GM19455 (cell line): ENCODE data around the gene PHLDA2.
"Not testable (repeated sequence)": the region's sequence is repeated elsewhere in the genome, so short reads cannot be mapped to it uniquely, and the experiment has no call there.

Source experiments
- ATAC-seq: cut with Tn5 transposase; IDR thresholded peaks from one replicate; pipeline ENCODE4 v1.9.1; 2021; ENCODE audit not compliant: unreplicated experiment

The PHLDA2 gene

DNA sequence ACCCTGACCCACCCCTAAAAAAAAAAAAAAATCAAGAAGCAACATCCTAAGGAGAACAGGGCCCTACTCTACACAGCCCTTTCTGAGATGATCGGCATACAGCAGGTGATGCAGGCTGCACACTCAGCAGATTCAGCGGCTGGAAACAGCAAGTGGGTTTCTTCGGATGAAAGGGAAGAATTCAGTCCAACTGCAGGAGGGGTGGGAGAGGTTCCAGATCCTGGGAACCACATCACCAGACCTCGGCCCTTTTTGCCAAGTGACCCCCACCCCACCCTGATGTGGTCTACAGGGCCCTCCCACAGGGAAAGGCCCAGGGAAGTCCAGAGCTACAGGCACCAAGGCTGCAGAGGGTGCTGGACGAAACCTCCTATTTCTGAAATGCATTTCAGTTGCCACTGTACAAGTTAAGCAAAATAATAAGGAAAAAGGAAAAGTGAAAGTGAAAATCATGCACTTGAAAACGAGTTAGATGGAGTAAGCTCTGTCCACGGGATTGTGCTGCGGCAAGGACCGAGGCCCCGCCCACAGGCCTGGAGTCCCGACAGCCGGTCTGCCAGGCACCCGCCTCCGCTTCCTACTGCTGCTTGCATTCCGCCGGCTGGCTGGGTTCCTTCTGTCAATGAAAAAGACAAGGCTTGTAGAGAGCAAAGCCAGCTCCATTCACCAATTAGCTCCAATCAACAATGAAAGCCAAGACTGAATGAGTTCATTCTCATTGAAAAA, 16.0 kb upstream of the PHLDA2 start:
- no peak for ATAC-seq

- ATAC-seq: no peak
These were observed 15.3 kb upstream of the PHLDA2 start for GRCh38 chr11:2944530-2944929.

DNA sequence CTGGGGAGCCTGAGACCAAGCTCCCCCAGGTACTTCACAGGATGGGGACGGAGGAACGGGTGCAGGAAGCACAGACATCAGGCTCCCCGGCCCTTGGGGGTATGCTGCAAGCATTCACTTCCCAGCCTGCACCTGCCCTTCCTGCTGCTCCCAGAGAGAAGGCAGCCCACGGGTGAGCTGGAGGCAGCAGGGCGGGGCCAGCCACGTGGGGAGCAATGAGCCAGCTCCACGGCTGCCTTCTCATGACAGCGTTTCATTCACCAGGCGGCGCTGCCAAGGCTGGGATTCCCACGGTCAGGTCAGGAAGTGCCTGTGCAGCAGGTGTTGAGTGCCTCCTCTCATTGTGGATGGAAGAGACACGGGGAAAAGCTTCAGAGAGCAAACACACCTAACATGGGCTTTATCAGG, 14.5 kb upstream of the PHLDA2 start:
- no peak for ATAC-seq

- ATAC-seq: no peak
These were observed 13.9 kb upstream of the PHLDA2 start for GRCh38 chr11:2942872-2943710.

- ATAC-seq: no peak
These were observed 13.2 kb upstream of the PHLDA2 start for GRCh38 chr11:2942447-2942846.

GRCh38 chr11:2940921-2941821, 12.0 kb upstream of the PHLDA2 start:
- ATAC-seq: no peak

GRCh38 chr11:2940147-2940920, 11.1 kb upstream of the PHLDA2 start:
- ATAC-seq: no peak

DNA sequence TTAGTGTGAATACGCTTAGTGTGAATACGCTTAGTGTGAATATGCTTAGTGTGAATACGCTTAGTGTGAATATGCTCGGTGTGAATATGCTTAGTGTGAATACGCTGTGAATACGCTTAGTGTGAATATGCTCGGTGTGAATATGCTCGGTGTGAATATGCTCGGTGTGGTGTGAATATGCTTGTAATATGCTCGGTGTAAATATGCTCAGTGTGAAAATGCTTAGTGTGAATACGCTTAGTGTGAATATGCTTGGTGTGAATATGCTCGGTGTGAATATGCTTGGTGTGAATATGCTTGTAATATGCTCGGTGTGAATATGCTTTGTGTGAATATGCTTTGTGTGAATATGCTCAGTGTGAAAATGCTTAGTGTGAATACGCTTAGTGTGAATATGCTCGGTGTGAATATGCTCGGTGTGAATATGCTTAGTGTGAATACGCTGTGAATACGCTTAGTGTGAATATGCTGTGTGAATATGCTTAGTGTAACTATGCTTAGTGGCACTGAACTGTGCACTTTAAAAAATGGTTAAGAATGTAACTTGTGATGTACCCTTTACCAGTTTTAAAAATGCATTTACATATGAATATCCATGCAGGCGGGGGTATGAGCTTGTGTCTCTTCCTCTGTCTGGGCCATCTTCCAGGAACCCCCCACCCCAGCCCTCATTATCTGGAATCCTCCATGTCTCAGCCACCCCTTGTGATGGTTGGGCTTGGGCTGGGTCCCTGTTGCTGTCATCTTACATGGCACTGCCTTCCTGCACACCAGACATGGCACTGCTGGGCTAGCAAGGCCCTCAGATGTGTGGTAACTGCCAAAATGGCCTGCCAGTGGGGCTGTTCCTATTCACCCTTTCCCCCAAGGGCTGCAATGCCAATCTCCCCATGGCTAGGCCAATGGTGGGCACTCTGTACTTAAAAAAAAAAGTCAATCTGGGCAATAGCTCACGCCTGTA, 9.5 kb upstream of the PHLDA2 start:
- ATAC-seq: not testable (repeated sequence)

DNA sequence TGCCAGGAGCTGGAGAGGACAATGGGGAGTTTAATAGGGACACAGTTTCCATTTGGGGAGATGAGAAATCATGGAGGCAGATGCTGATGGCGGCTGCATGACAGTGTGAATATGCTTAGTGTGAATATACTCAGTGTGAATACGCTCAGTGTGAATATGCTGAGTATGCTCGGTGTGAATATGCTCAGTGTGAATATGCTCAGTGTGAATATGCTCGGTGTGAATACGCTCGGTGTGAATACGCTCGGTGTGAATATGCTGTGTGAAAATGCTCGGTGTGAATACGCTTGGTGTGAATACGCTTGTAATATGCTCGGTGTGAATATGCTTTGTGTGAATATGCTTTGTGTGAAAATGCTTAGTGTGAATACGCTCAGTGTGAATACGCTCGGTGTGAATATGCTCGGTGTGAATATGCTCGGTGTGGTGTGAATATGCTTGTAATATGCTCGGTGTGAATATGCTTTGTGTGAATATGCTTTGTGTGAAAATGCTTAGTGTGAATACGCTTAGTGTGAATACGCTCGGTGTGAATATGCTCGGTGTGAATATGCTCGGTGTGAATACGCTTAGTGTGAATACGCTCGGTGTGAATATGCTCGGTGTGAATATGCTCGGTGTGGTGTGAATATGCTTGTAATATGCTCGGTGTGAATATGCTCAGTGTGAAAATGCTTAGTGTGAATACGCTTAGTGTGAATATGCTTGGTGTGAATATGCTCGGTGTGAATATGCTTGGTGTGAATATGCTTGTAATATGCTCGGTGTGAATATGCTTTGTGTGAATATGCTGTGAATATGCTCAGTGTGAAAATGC, 8.6 kb upstream of the PHLDA2 start:
- ATAC-seq: not testable (repeated sequence)

- no peak for ATAC-seq
These were observed 5.5 kb upstream of the PHLDA2 start for GRCh38 chr11:2934611-2935239.

DNA sequence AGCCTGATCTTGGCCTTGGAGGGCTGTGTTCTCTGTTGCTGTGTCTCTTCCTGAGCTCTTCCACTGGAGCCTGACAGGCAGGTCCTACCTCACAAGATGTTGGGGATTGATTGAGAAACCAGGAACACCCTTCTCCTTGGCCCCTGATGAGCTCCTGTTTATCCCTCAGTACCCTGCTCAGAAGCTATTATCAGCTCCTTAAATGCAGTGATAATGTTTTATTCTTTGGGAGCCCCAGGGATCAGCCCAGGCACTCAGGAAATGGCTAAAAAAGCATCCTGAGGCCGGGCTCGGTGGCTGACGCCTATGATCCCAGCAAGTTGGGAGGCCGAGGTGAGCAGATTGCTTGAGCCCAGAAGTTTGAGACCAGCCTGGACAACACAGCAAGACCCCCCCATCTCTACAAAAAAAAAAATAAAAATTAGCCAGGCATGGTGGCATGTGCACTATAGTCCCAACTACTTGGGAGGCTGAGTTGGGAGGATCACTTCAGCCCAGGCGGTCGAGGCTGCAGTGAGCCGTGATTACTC, 4.9 kb upstream of the PHLDA2 start:
- no peak for ATAC-seq

GRCh38 chr11:2933375-2934020, 4.3 kb upstream of the PHLDA2 start:
- ATAC-seq: no peak

DNA sequence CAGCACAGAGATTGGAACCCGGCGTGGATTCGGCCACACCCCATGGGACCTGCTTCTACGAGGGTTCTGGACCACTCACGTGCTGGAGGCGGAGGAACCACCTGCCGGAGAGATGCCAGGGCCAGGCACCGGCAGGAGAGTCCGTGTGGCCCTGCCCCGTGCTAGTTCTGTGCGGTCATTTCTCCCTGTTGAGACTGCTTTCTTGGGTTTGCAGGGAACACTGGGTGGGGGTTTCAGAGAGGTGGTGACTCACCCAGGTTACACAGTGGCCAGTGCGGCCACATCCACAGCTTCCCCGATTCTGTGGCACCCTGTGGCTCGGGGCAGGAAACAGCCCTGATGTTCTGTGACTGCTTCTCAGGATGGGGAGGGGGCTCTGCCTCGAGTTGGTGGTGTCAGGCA, 3.6 kb upstream of the PHLDA2 start:
- ATAC-seq: no peak

DNA sequence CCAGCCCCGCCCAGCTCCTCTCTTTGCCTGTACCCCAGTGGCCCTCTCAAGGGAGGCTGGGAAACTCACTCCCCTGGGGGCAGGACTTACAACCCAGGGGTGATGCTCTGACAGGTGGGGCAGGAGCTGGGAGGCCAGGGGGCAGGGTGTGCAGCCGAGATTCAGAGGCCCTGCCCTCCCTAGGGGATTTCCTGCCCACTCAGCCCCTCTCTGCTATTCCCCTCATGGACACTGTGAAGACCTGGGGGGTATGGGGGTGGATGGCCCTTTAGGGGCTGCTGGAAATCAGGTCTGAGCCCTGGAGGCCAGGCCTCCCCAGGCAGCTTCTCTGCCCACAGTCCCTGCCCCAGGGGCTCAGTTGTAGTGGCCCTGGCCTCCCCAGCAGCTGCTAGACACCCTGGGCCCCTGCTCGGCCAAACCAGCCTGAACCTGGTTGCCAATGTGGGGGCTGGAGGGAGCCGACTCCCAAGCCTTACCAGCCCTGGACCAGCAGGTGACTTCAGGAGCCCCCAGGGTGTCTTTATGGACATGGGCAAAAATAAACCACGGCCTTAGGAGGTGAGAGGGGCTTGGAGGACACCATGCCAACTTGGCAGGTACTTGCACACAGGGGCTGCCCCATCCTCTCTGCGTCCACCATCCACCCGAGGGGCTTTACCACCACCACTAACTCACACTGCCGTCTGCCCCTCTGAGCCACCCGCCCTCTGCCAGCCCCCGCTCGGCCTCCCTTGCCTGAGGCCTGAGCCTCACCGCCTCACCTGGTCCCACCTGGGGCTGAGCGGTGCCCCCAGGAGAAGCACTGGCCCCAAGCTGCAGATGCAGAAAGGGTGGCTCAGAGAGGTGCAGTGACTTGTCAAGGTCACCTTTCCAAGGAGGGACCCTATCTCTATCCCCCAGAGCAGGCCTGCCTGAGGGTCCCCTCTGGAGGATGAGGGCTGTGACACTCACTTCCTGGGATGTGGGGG, 2.8 kb upstream of the PHLDA2 start:
- no peak for ATAC-seq

GRCh38 chr11:2931420-2931746, 2.2 kb upstream of the PHLDA2 start:
- no peak for ATAC-seq

- peak; percentile 49 for ATAC-seq
These were observed 1.6 kb upstream of the PHLDA2 start for GRCh38 chr11:2930704-2931419.
